Stimulated activated CD4-positive, alpha-beta T cell treated with anti-CD3 and anti-CD28 coated beads, Interleukin-1b, Interleukin-23, amount 100 ng/mL, for 4 hours (primary cell): ENCODE measurements around the gene IQCE.

Experiments
- DNase-seq, 2 donors: peaks; one replicate each; pipeline ENCODE4 v3.0.0-alpha.2; 2020; ENCODE audit warnings: low read depth in 2 of 2

Gene IQCE

GRCh38 chr7:2646336-2646679 is 87.5 kb downstream of the IQCE start:
- DNase-seq: no peak

DNA sequence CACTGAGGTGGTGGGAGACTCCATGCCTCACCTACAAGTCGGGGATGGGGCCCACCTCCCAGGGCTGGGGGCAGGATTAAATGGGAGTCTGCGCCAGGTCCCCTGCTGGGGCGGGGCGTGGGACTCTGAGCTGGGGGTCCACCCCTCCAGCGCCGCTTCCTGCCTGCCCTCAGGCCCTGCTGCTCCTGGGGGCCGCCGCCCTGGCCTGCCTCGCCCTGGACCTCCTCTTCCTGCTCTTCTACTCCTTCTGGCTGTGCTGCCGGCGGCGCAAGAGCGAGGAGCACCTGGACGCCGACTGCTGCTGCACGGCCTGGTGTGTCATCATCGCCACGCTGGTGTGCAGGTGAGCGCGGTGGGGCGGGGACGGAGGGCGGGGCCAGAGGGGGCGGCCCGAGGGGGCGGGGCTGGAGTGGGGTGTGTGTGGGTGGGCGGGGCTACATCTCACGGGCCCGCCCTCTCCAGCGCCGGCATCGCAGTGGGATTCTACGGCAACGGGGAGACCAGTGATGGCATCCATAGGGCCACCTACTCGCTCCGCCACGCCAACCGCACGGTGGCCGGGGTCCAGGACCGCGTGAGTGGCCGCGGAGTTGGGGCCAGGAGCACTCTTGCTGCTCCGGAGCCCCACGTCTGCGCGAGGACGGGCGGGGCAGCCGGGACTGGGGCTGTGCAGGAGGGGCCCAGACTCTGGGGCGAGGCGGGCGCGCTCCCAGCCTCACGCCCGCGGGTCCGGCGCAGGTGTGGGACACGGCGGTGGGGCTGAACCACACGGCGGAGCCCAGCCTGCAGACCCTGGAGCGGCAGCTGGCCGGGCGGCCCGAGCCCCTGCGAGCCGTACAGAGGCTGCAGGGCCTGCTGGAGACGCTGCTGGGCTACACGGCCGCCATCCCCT is 88.1 kb downstream of the IQCE start:
- no peak for DNase-seq

DNA sequence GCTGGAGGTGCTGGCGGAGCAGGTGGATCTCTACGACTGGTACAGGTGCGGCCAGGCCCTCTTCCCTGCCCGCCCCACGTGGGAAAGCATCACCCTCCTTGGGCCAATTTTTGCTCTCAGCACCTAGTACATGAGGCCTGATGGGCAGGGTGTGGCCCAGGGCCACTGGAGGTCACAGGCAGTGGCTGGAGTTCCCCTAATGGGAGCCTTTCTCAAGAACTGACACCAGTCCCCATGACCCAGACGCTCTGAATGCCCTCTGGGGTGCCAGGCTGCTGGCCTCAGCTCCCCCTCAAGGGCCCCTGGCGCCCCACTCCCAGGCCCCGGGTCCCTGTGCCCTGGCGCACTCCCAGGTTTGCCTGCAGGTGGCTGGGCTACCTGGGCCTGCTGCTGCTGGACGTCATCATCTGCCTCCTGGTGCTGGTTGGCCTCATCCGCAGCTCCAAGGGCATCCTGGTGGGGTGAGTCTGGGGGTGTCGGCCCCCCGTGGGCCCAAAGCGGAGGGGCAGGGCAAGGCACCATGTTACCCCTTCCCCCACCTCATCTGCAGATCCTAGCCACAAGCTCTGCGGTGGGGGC is 88.9 kb downstream of the IQCE start:
- no peak for DNase-seq

- DNase-seq: no peak
Measured at GRCh38 chr7:2649139-2649838, 90.5 kb downstream of the IQCE start.

GRCh38 chr7:2649991-2650390 is 91.2 kb downstream of the IQCE start:
- no peak for DNase-seq

- no peak for DNase-seq
Measured at GRCh38 chr7:2650451-2650850, 91.7 kb downstream of the IQCE start.

GRCh38 chr7:2651336-2651735 is 92.6 kb downstream of the IQCE start:
- DNase-seq: no peak

DNA sequence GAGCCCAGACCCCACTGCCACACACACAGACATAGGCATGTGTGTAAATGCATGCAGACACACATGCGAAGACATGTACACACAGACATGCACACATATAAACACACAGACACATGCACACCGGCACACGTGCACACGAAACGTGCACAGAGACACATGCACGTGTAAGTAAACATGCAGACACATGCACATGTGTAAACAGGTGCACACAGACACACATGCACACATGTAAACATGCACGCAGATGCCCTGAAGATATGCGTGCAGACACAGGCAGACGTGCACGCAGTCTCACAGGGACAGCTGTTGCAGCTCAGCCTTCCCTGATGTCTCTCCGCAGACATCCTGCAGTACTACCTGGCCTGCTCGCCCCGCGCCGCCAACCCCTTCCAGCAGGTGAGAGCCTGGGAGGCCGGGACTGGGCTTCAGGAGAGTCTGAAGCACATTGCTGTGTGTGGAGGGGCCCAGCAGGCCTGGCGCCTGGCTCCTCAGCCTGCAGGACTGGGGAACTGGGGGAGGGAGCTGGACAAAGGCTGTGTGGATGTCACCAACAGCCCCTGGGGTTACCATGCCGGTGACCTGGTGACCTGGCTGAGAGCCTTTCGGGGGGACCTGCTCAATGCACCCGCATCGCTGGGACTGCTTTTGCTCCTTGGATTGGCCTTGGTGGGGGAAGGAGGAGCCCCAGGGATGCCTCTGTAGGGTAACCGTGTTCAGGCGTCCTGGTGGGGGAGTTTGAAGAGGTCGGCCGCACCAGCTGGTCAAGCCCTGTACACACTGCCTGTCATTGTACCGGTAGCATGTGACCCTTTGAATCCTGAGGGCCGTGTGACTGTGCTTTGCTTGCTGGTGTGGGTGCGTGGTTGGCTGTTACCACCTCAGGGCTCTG is 93.3 kb downstream of the IQCE start:
- DNase-seq: no peak

DNA sequence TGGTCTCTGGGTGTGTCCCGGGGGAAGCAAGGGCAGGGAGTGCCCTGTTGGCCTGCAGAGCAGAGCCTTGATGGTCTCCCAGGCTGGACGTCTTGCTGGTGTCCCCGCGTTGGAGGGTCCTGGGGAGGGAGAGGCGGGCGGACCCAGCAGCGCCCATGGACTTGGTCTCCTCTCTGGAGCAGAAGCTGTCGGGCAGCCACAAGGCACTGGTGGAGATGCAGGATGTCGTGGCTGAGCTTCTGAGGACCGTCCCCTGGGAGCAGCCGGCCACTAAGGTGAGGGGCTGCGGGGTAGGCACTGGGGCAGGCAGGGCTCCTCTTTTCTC is 93.9 kb downstream of the IQCE start:
- DNase-seq: no peak

GRCh38 chr7:2654059-2654458 is 95.3 kb downstream of the IQCE start:
- no peak for DNase-seq

DNA sequence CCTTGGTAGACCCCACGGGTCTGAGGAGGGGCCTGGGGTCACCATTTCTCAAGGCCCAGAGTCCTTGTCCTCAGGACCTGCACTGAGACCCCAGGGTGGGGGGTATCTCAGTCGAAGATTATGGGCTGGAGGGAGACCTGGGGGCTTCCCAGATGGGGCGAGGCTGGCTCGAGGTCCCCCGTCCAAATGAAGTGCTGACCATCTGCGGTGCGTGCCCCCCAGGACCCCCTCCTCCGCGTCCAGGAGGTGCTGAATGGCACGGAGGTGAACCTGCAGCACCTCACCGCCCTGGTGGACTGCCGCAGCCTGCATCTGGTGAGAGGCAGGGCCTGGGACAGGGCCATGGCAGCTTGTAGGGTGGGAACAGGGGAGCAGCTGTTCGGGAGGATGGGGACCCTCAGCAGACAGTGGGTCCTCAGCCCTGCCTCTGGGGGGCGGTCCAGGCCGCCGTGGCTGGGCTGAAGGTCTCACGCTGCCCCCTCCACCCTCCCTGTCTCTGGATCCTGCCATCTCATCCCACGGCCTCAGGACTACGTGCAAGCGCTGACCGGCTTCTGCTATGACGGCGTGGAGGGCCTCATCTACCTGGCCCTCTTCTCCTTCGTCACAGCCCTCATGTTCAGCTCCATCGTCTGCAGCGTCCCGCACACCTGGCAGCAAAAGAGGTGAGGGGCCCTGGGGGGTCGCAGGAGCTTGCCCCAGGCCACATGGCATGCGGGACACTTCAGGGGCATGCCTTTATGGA is 97.3 kb downstream of the IQCE start:
- DNase-seq: no peak

DNA sequence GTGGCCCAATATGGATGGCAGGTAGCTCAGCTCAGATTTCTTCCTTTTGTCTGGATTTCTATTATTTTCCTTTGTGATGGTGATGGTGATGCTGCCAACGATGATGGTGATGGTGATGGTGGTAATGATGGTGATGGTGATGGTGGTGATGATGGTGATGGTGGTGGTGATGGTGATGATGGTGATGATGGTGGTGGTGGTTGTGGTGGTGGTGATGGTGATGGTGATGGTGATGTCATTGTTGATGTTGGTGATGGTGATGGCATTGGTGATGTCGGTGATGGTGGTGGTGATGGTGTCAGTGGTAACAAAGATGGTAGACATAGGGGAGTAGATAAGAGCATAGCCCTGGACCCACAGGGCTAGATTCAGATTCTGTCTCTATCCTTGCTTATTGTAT is 98.4 kb downstream of the IQCE start:
- no peak for DNase-seq

GRCh38 chr7:2657920-2658671 is 99.3 kb downstream of the IQCE start:
- DNase-seq: no peak

DNA sequence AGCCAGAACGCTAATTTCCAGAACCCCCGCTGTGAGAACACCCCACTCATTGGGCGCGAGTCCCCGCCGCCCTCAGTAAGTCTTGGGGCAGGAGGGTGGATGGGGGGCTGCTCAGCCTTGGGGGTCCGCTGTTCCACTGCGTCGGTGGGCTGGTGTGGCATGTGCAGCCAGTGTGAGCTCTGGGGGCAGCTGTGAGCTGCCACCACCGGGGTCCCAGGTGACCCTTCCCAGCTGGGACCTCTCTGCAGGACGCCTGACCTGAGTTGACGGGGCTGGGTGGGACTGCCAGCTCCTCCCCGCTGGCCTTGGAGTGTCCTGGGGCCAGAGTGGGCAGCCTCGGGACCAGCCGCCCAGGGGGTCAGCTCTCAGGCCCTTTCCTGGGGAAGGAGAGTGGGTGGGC is 100.2 kb downstream of the IQCE start:
- no peak for DNase-seq

DNA sequence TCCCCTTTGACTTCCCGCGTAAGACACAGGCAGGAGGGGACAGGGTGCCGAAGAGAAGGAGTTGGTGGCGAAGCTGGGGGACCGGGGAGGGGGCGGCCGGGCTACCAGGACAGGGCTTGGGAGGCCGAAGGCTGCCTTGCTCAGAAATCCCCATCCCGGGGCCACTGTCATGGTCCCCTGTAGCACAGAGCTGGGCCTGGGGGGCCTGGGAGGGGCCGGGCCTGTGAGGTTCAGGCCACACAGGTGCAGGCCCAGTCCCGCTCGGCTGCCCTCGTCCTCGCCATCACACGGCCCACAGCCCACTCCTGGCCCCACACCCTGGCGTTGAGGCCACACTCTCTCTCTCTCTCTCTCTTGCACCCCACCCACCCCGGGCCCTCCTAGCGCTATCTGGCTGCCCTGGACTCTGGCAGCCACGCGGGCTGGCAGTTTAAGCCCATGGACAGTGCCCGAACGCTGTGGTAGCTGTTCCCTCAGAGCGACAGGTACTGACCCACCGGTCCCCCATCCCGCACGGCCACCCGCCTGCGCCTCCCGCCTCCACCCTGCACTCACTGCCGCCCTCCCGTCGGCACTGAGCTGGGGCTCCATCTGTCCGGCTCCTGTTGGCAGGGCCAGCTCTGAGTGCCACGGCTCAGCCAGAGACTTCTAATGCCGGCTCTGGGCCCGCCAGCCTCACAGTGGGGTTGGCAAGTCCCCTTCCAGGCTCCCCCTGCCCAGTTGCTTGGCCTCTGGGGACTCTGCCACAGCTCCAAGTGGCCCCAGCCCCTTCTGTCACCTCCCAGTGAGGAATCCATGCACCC is 101.0 kb downstream of the IQCE start:
- DNase-seq: no peak

- DNase-seq: no peak
Measured at GRCh38 chr7:2660359-2661095, 101.7 kb downstream of the IQCE start.

GRCh38 chr7:2661096-2661449 is 102.3 kb downstream of the IQCE start:
- DNase-seq: no peak

GRCh38 chr7:2661602-2662272 is 103.0 kb downstream of the IQCE start:
- no peak for DNase-seq
